Right lobe of liver (tissue), 6 donors: Measurements from ENCODE around the gene IQGAP3. TPM values are rescaled to one million over a fixed set of nuclear protein-coding genes. Genes with fewer than 3 reads are reported as not detected.
A peak's percentile ranks its signal among the peaks of the same experiment; 100 is the strongest.

Source experiments
- ATAC-seq, 4 donors: fragments of 200-7000 bp; cut with Tn5 transposase; one replicate each; pipeline ENCODE4 v1.9.1; 2020; ENCODE audit warnings: mild to moderate bottlenecking in 4 of 4, moderate library complexity in 4 of 4
- DNase-seq, 3 donors: peaks; one replicate each; pipeline ENCODE4 v3.0.0-alpha.2; 2020
- H3K27ac ChIP-seq, 3 donors: fragments of 200-600 bp; one replicate each; pipeline ENCODE4 v1.8.0; 2022
- H3K27me3 ChIP-seq, 2 donors: fragments of 200-600 bp; one replicate each; pipeline ENCODE4 v1.8.0; 2022
- H3K36me3 ChIP-seq, 4 donors: fragments of 200-600 bp; sonication (generic) in 1 of 4; one replicate each; pipeline versions ENCODE4 v1.5.1 to v1.8.0; 2017 to 2022; ENCODE audit warnings: control low read depth in 1 of 4
- H3K4me1 ChIP-seq, 4 donors: fragments of 200-600 bp; sonication (generic) in 1 of 4; one replicate each; pipeline versions ENCODE4 v1.5.1 to v1.8.0; 2017 to 2022; ENCODE audit warnings: control low read depth in 1 of 4
- H3K4me3 ChIP-seq, 3 donors: fragments of 200-600 bp; one replicate each; pipeline ENCODE4 v1.8.0; 2022
- H3K9me3 ChIP-seq, 4 donors: fragments of 200-600 bp; sonication (generic) in 1 of 4; one replicate each; pipeline versions ENCODE4 v1.5.1 to v1.8.0; 2017 to 2022; ENCODE audit warnings: control low read depth in 1 of 4
- CTCF ChIP-seq, 4 donors: fragments of 200-600 bp in 3 of 4; fragments of 450-650 bp in 1 of 4; IDR thresholded peaks; one replicate each; pipeline versions ENCODE4 v1.5.1 to v1.8.0; 2016 to 2022; ENCODE audit warnings: antibody characterized with exemption in 4 of 4, mild to moderate bottlenecking in 2 of 4
- POLR2A ChIP-seq: fragments of 450-650 bp; IDR thresholded peaks from one replicate; pipeline ENCODE4 v1.6.1; 2017; ENCODE audit warnings: antibody characterized with exemption, mild to moderate bottlenecking
- WGBS: methylation state at CpG from one replicate; pipeline ENCODE4 v1.1.6; 2018; ENCODE audit warnings: low coverage, low lambda C conversion rate; ENCODE audit not compliant: insufficient coverage; ENCODE audit errors: missing lambda C conversion rate; 5-methylcytosine and 5-hydroxymethylcytosine counted together
- intact Hi-C, 2 donors: fragments of 100-400 bp; cut with DNase I; formaldehyde crosslinking; loops; one replicate each; pipeline versions ENCODE4 v1.11.2 to v1.14.1; 2022
- total RNA-seq, 6 experiments: library from RNA; depleted of rRNA in 2 of 6; stranded (reverse); fragments of >200 nt in 2 of 6; fragmentation: NEBNext Ultra II Directional in 3 of 6; extraction: Animal tissue kit (Norgen Biotek cat#: 25700) in 3 of 6; gene quantifications; one replicate each; pipeline versions ENCODE4 v1.1.0 to v1.2.4, GENCODE V29; 2016 to 2023
- donor health status: DM: no; HTN: yes; CAD: no.
- donor health status: DM: no; HTN: no; CAD: no.
- donor health status: DM: no; HTN: no; CAD: no.
- donor health status: DM: no; HTN: yes; CAD: no.
- donor health status: DM: no; HTN: yes; CAD: no.

The IQGAP3 gene
- total RNA-seq, 6 experiments from 2014 or later: 0.07 to 2.6 (median 0.95) TPM

GRCh38 chr1:156505679-156506298, 66.6 kb downstream of the IQGAP3 start:
- Histone ChIP-seq H3K9me3 (no peaks in the 10 kb centered on the region), H3K4me3 (peak overlapping the region in 1 of 3 donors; percentile 49), H3K27ac (peak overlapping the region; percentile 98 to 100 (median 100)), H3K36me3 (no peaks in the 10 kb centered on the region), H3K27me3 (no peaks in the 10 kb centered on the region), H3K4me1 (peaks cover 0 to 23% (median 5%) of the 10 kb centered on the region in 4 donors)
- DNase-seq: no peak
- no peak for ATAC-seq
- WGBS: 81% methylated on average over 20 of the region's 21 CpGs
- intact Hi-C loops: no loop called here
- no peak for TF ChIP-seq POLR2A
- no peak for TF ChIP-seq CTCF (IDR thresholded peaks at IDR 0.05)

DNA sequence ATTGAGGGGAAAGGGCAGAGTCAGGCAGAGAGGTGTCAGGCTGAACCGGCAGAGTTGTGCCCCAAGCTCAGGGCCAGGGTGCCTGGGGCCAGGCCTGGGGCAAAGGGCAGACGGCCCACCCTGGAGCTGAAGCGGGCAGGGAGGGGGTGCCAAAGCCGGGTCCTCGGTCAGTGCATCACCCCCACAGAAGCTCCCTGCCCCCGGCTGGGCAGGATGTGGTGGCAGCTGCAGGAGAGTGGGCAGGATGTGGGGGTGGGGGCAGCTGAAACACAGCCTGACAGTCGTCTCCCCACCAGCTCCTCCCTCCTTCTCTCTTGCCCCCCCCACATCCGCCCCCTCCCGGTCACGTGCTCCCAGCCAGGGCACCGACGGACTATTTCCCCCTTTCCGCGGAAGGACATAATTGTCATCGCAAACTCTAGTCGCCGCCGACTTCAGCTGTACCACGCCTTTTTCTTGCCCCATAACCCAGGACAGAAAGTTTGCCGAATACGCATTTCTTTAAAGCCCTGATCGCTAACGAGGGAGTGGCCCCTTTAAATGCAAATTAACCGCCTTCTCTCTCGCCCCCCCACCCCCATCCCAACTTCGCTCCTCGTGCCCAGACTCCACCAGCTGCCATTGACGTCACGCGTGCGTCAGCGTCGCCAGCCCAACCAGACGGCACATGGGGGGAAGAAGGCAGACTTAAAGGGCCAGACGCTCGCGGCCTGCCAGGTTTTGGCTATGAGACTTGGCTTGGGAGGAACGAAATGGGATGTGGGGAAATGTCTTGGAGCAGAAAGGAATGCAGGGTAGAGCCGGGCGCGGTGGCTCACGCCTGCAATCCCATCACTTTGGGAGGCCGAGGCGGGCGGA, 67.3 kb downstream of the IQGAP3 start:
- 6% methylated on average over 34 of the region's 45 CpGs for WGBS
- Histone ChIP-seq H3K27me3 (no peaks in the 10 kb centered on the region), H3K36me3 (no peaks in the 10 kb centered on the region), H3K4me1 (peaks cover 0 to 23% (median 5%) of the 10 kb centered on the region in 4 donors), H3K4me3 (peak overlapping the region; percentile 24 to 49 (median 40)), H3K9me3 (no peaks in the 10 kb centered on the region), H3K27ac (peak overlapping the region; percentile 98 to 100 (median 100))
- ATAC-seq (peak; percentile 60 to 75 (median 61)), DNase-seq (peak; percentile 99 to 100 (median 100))
- intact Hi-C loops: no loop called here
- TF ChIP-seq POLR2A: peak; percentile 87
- TF ChIP-seq CTCF (IDR thresholded peaks at IDR 0.05): no peak

- no peak for ATAC-seq
- H3K9me3 ChIP-seq: no peaks in the 10 kb centered on the region
- no peak for TF ChIP-seq POLR2A
- TF ChIP-seq CTCF (IDR thresholded peaks at IDR 0.05): no peak
- intact Hi-C loops: no loop called here
- no peaks in the 10 kb centered on the region for H3K27me3 ChIP-seq
- peak overlapping the region; percentile 24 to 49 (median 40) for H3K4me3 ChIP-seq
- peak overlapping the region; percentile 98 to 100 (median 100) for H3K27ac ChIP-seq
- H3K36me3 ChIP-seq: no peaks in the 10 kb centered on the region
- WGBS: 11% methylated on average over 5 of the region's 5 CpGs
- no peak for DNase-seq
- peaks cover 0 to 23% (median 5%) of the 10 kb centered on the region in 4 donors for H3K4me1 ChIP-seq
These were observed 67.9 kb downstream of the IQGAP3 start for GRCh38 chr1:156504438-156504813.

DNA sequence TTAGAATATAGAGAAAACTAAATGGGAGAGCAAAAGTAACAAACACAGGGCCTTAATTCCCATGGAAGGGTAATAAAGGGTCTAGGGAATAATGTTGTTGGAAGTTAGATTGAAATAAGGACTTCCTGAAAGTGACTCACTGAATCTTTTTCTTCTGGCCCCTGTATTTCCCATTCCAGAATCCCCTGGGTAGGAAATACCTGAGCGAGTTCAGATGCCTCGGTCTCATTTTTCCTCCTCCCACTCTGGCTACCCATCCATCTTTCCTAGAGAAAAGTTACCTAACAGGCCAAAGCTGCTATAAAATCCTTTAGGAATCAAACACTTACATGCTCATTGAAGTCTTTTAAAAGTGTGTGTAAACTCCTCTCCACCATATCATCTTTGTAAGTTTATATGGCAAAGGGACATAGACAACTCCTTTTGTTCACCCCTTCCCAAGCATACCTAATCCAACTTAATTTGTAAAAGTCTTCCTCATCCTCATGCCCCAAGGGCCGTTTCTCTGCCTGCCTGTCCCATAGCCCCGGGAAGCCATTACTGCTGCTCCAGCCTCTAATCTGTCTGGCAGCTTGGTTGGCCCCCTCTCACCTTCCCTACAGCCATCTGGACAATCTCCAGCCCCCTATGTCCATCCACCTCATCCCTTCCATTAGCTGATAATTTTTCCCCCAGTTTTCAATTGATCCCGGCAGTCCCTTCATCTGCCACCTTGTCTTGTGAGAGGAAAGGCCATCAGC, 68.5 kb downstream of the IQGAP3 start:
- no peak for TF ChIP-seq POLR2A
- Histone ChIP-seq H3K4me1 (peaks cover 0 to 26% (median 6%) of the 10 kb centered on the region in 4 donors), H3K27ac (peak overlapping the region; percentile 98 to 100 (median 100)), H3K4me3 (no peak overlapping the region), H3K27me3 (no peaks in the 10 kb centered on the region), H3K36me3 (no peaks in the 10 kb centered on the region), H3K9me3 (no peaks in the 10 kb centered on the region)
- 54% methylated on average over 5 of the region's 5 CpGs for WGBS
- no peak for ATAC-seq
- no peak for DNase-seq
- intact Hi-C loops: no loop called here
